K562 (cell line): ENCODE measurements around the gene BLTP2. TPM values are rescaled to one million over a fixed set of nuclear protein-coding genes. Genes with fewer than 3 reads are reported as not detected.

Experiments
- BRF1 ChIP-seq: IDR thresholded peaks from 3 replicates; pipeline ENCODE4 v1.6.1; 2011; ENCODE audit warnings: borderline replicate concordance, mild to moderate bottlenecking; ENCODE audit not compliant: insufficient read length; ENCODE audit errors: extremely low read depth
- CEBPG ChIP-seq, 3 experiments: fragments of 200-800 bp in 1 of 3; sonication (Bioruptor generic) in 1 of 3; sonication (generic) in 1 of 3; formaldehyde crosslinking in 1 of 3; IDR thresholded peaks in 2 of 3; conservative IDR thresholded peaks in 1 of 3; 2 replicates each; pipeline versions ENCODE4 v1.6.1 to v1.8.0; 2016 to 2022; ENCODE audit warnings: missing compliant biosample characterization in 2 of 3, missing genetic modification characterization in 2 of 3, mild to moderate bottlenecking in 1 of 3, missing genetic modification reagents in 1 of 3
- GTF2B ChIP-seq: IDR thresholded peaks from 2 replicates; pipeline ENCODE4 v1.6.1; 2011; ENCODE audit not compliant: insufficient read length; ENCODE audit errors: extremely low read depth
- HSF4 ChIP-seq: fragments of 250-450 bp; sonication (Bioruptor Pico); IDR thresholded peaks from 2 replicates; pipeline ENCODE4 v2.1.2; 2022; ENCODE audit warnings: mild to moderate bottlenecking, moderate library complexity, borderline replicate concordance
- JUND ChIP-seq, 2 experiments: IDR thresholded peaks; 2 replicates in 1 of 2; 3 replicates in 1 of 2; pipeline ENCODE4 v1.6.1; 2011; ENCODE audit warnings: borderline replicate concordance in 2 of 2, low read depth in 2 of 2, low read length in 2 of 2, improper control_type of control experiment in 1 of 2, missing biosample characterization in 1 of 2, missing genetic modification characterization in 1 of 2, missing genetic modification reagents in 1 of 2
- MAZ ChIP-seq, 2 experiments: fragments of 450-650 bp in 1 of 2; sonication (generic) in 1 of 2; formaldehyde crosslinking; IDR thresholded peaks in 1 of 2; conservative IDR thresholded peaks in 1 of 2; 2 replicates each; pipeline versions ENCODE4 v1.4.0 to v1.5.0; 2020; ENCODE audit warnings: mild to moderate bottlenecking in 1 of 2, missing genetic modification reagents in 1 of 2
- MCM3 ChIP-seq: fragments of 450-650 bp; IDR thresholded peaks from 2 replicates; pipeline ENCODE4 v1.6.1; 2016
- MED1 ChIP-seq: sonication (generic); formaldehyde crosslinking; IDR thresholded peaks from 2 replicates; pipeline ENCODE4 v1.8.1; 2023; ENCODE audit warnings: missing genetic modification reagents, borderline replicate concordance
- MLX ChIP-seq, 2 experiments: fragments of 450-650 bp in 1 of 2; sonication (generic) in 1 of 2; formaldehyde crosslinking; conservative IDR thresholded peaks; 2 replicates each; pipeline versions ENCODE4 v1.4.0 to v1.8.1; 2020 to 2022; ENCODE audit warnings: mild to moderate bottlenecking in 1 of 2, missing genetic modification reagents in 1 of 2
- MTF1 ChIP-seq: fragments of 250-450 bp; sonication (Bioruptor Pico); IDR thresholded peaks from 2 replicates; pipeline ENCODE4 v1.9.0; 2021; ENCODE audit warnings: moderate library complexity, mild to moderate bottlenecking, inconsistent platforms, borderline replicate concordance
- MXI1 ChIP-seq: IDR thresholded peaks from 2 replicates; pipeline ENCODE4 v1.6.1; 2011; ENCODE audit warnings: low read depth, mild to moderate bottlenecking, improper control_type of control experiment, low read length
- RBBP5 ChIP-seq: fragments of 200-600 bp; sonication (generic); IDR thresholded peaks from 2 replicates; pipeline ENCODE4 v1.6.1; 2012; ENCODE audit warnings: borderline replicate concordance, mild to moderate bottlenecking, low read length, control low read depth, inconsistent platforms; ENCODE audit not compliant: insufficient read depth, poor library complexity, severe bottlenecking
- SMARCA4 ChIP-seq: fragments of 450-650 bp; IDR thresholded peaks from 2 replicates; pipeline ENCODE4 v1.6.1; 2016
- TEAD2 ChIP-seq: fragments of 450-650 bp; IDR thresholded peaks from 2 replicates; pipeline ENCODE4 v1.6.1; 2016; ENCODE audit warnings: missing genetic modification characterization, control low read depth, missing compliant biosample characterization
- ZNF23 ChIP-seq: fragments of 250-450 bp; sonication (Bioruptor Pico); IDR thresholded peaks from 2 replicates; pipeline ENCODE4 v1.4.0; 2020; ENCODE audit warnings: mild to moderate bottlenecking
- ZNF253 ChIP-seq: fragments of 250-450 bp; sonication (Bioruptor Pico); conservative IDR thresholded peaks from 2 replicates; pipeline ENCODE4 v1.6.1; 2021; ENCODE audit warnings: mild to moderate bottlenecking
- polyA plus RNA-seq, 8 experiments: library from polyadenylated mRNA; depleted of rRNA in 4 of 8; stranded (reverse) in 5 of 8; unstranded in 3 of 8; fragments of >200 nt; fragmentation: Nextera tagmentation in 2 of 8; fragmentation: Illumina TruSeq in 1 of 8; extraction: Ambion mirVana in 2 of 8; extraction: Trizol in 1 of 8; gene quantifications; 2 replicates each; pipeline versions ENCODE4 v1.2.1 to v1.2.3, GENCODE V29; 2011 to 2014; ENCODE audit warnings: inconsistent platforms in 1 of 8, missing spikeins in 1 of 8
- total RNA-seq, 7 experiments: library from RNA; depleted of rRNA in 6 of 7; stranded (reverse); fragments of >200 nt in 6 of 7; fragmentation: Illumina TruSeq in 2 of 7; extraction: Trizol in 2 of 7; gene quantifications; 2 replicates each; pipeline versions ENCODE4 v1.2.1 to v1.2.3, GENCODE V29; 2011 to 2021; ENCODE audit warnings: low replicate concordance in 1 of 7
- TF ChIP-seq, protein P1 (sequence below): fragments of 450-650 bp; IDR thresholded peaks from 2 replicates; pipeline ENCODE4 v1.7.1; 2018; ENCODE audit warnings: mild to moderate bottlenecking, low read depth; ENCODE audit not compliant: partially characterized antibody
- TF ChIP-seq, protein P2 (sequence below): fragments of 250-450 bp; sonication (Bioruptor Pico); IDR thresholded peaks from 2 replicates; pipeline ENCODE4 v1.4.0; 2020; ENCODE audit warnings: mild to moderate bottlenecking, moderate library complexity, borderline replicate concordance

The BLTP2 gene
- total and polyA plus RNA-seq, 9 of the 15 experiments (the other 6 are each of a cell fraction or from before 2014, with no cell fraction given), result 14.7 to 174 (median 103) TPM

- TF ChIP-seq JUND (IDR thresholded peaks at IDR 0.05; ENCODE audit: borderline replicate concordance, low read depth, low read length) (peak; percentile 57; the same call in 1 of the 2 replicates), JUND (tag; IDR thresholded peaks at IDR 0.05; ENCODE audit: borderline replicate concordance, low read depth, low read length) (0 out of 3 replicates have a peak, but pooled peaks have one; percentile 14), BRF1 (no peak), MLX (CRISPR knock-in tag; conservative IDR thresholded peaks at IDR 0.05) (no peak), SMARCA4 (no peak), HSF4 (no peak), MED1 (CRISPR knock-in tag) (no peak), TEAD2 (tag) (no peak), MCM3 (no peak), MXI1 (no peak), RBBP5 (no peak), MAZ (CRISPR knock-in tag; conservative IDR thresholded peaks at IDR 0.05 in 1 of 2, IDR thresholded peaks at IDR 0.05 in 1 of 2) (peak; percentile 42 to 43), MTF1 (CRISPR knock-in tag) (no peak), GTF2B (no peak), CEBPG (CRISPR knock-in tag; IDR thresholded peaks at IDR 0.05) (no peak), CEBPG (tag; conservative IDR thresholded peaks at IDR 0.05 in 1 of 2, IDR thresholded peaks at IDR 0.05 in 1 of 2) (no peak), ZNF23 (CRISPR knock-in tag) (no peak), ZNF253 (CRISPR knock-in tag) (no peak)
- TF ChIP-seq, protein P1, sequence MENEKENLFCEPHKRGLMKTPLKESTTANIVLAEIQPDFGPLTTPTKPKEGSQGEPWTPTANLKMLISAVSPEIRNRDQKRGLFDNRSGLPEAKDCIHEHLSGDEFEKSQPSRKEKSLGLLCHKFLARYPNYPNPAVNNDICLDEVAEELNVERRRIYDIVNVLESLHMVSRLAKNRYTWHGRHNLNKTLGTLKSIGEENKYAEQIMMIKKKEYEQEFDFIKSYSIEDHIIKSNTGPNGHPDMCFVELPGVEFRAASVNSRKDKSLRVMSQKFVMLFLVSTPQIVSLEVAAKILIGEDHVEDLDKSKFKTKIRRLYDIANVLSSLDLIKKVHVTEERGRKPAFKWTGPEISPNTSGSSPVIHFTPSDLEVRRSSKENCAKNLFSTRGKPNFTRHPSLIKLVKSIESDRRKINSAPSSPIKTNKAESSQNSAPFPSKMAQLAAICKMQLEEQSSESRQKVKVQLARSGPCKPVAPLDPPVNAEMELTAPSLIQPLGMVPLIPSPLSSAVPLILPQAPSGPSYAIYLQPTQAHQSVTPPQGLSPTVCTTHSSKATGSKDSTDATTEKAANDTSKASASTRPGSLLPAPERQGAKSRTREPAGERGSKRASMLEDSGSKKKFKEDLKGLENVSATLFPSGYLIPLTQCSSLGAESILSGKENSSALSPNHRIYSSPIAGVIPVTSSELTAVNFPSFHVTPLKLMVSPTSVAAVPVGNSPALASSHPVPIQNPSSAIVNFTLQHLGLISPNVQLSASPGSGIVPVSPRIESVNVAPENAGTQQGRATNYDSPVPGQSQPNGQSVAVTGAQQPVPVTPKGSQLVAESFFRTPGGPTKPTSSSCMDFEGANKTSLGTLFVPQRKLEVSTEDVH, result peak; percentile 25
- TF ChIP-seq, protein P2, sequence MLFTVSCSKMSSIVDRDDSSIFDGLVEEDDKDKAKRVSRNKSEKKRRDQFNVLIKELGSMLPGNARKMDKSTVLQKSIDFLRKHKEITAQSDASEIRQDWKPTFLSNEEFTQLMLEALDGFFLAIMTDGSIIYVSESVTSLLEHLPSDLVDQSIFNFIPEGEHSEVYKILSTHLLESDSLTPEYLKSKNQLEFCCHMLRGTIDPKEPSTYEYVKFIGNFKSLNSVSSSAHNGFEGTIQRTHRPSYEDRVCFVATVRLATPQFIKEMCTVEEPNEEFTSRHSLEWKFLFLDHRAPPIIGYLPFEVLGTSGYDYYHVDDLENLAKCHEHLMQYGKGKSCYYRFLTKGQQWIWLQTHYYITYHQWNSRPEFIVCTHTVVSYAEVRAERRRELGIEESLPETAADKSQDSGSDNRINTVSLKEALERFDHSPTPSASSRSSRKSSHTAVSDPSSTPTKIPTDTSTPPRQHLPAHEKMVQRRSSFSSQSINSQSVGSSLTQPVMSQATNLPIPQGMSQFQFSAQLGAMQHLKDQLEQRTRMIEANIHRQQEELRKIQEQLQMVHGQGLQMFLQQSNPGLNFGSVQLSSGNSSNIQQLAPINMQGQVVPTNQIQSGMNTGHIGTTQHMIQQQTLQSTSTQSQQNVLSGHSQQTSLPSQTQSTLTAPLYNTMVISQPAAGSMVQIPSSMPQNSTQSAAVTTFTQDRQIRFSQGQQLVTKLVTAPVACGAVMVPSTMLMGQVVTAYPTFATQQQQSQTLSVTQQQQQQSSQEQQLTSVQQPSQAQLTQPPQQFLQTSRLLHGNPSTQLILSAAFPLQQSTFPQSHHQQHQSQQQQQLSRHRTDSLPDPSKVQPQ, result no peak
These were observed 773 bp downstream of the BLTP2 start (continued) for GRCh38 chr17:28643983-28644786.
